Endothelial cell of hepatic sinusoid (primary cell): ENCODE results near the gene CNIH1.
"Not testable (repeated sequence)": the region's sequence is repeated elsewhere in the genome, so short reads cannot be mapped to it uniquely, and the experiment has no call there.

Experiments used
- in situ Hi-C: cut with HindIII; loops from 2 replicates; pipeline ENCODE4 v1.10.0; 2017; ENCODE audit warnings: low sequenced_read_pairs

CNIH1 gene

GRCh38 chr14:54471641-54472040, 30.5 kb upstream of the CNIH1 start:
- in situ Hi-C loops = no loop called here

- in situ Hi-C loops = no loop called here
Measured at GRCh38 chr14:54470701-54471100, 29.5 kb upstream of the CNIH1 start.

GRCh38 chr14:54467280-54467679, 26.1 kb upstream of the CNIH1 start:
- in situ Hi-C loops = no loop called here

- in situ Hi-C loops = no loop called here
Measured at GRCh38 chr14:54465654-54466053, 24.5 kb upstream of the CNIH1 start.

GRCh38 chr14:54462048-54462447, 20.9 kb upstream of the CNIH1 start:
- in situ Hi-C loops = no loop called here

- in situ Hi-C loops = no loop called here
Measured at GRCh38 chr14:54459106-54459505, 17.9 kb upstream of the CNIH1 start.

- in situ Hi-C loops = not testable (repeated sequence)
Measured at GRCh38 chr14:54458536-54458935, 17.4 kb upstream of the CNIH1 start.

GRCh38 chr14:54457609-54457996, 16.4 kb upstream of the CNIH1 start:
- in situ Hi-C loops = no loop called here

GRCh38 chr14:54456820-54457608, 15.8 kb upstream of the CNIH1 start:
- in situ Hi-C loops = not testable (repeated sequence)

GRCh38 chr14:54455363-54455762, 14.2 kb upstream of the CNIH1 start:
- in situ Hi-C loops = no loop called here

GRCh38 chr14:54453990-54454389, 12.8 kb upstream of the CNIH1 start:
- in situ Hi-C loops = not testable (repeated sequence)

- in situ Hi-C loops = no loop called here
Measured at GRCh38 chr14:54453252-54453651, 12.1 kb upstream of the CNIH1 start.

- in situ Hi-C loops = no loop called here
Measured at GRCh38 chr14:54451961-54452360, 10.8 kb upstream of the CNIH1 start.

GRCh38 chr14:54451121-54451601, 10.0 kb upstream of the CNIH1 start:
- in situ Hi-C loops = no loop called here

GRCh38 chr14:54450535-54450934, 9.4 kb upstream of the CNIH1 start:
- in situ Hi-C loops = no loop called here

GRCh38 chr14:54447231-54447692, 6.1 kb upstream of the CNIH1 start:
- in situ Hi-C loops = no loop called here

GRCh38 chr14:54446161-54446693, 5.1 kb upstream of the CNIH1 start:
- in situ Hi-C loops = no loop called here

- in situ Hi-C loops = loop anchor here (5.0 kb wide), 1 partner anchor 48 kb away; no protein-coding TSS in a partner anchor
Measured at GRCh38 chr14:54444681-54445080, 3.5 kb upstream of the CNIH1 start.

GRCh38 chr14:54443981-54444380, 2.8 kb upstream of the CNIH1 start:
- in situ Hi-C loops = loop anchor here (5.0 kb wide), 1 partner anchor 48 kb away; no protein-coding TSS in a partner anchor

- in situ Hi-C loops = loop anchor here (5.0 kb wide), 1 partner anchor 49 kb away; no protein-coding TSS in a partner anchor
Measured at GRCh38 chr14:54442961-54443360, 1.8 kb upstream of the CNIH1 start.

- in situ Hi-C loops = loop anchor here (5.0 kb wide), 1 partner anchor 52 kb away; no protein-coding TSS in a partner anchor
Measured at GRCh38 chr14:54440476-54440872, 700 bp downstream of the CNIH1 start.

- in situ Hi-C loops = loop anchor here (5.0 kb wide), 1 partner anchor 52 kb away; no protein-coding TSS in a partner anchor
Measured at GRCh38 chr14:54440037-54440436, 1.1 kb downstream of the CNIH1 start.
